ENCODE measurements around the gene CLTRN.
"Not testable (repeated sequence)": the region's sequence is repeated elsewhere in the genome, so short reads cannot be mapped to it uniquely, and the experiment has no call there.

Gene CLTRN

GRCh38 chrX:15664487-15665444 lies at the start of gene CLTRN:
CLTRN (minus strand) TSS chrX:15664805; CDS start chrX:15664775, 30 bp downstream.
- no peak for DNase-seq

GRCh38 chrX:15704273-15704672 lies 39.7 kb upstream of the CLTRN start:
- DNase-seq = not testable (repeated sequence)

GRCh38 chrX:15703809-15704208 lies 39.2 kb upstream of the CLTRN start:
- DNase-seq = not testable (repeated sequence)

- DNase-seq = no peak
Measured at GRCh38 chrX:15702488-15703371, 38.1 kb upstream of the CLTRN start.

GRCh38 chrX:15696516-15696915 lies 31.9 kb upstream of the CLTRN start:
- no peak for DNase-seq

- no peak for DNase-seq
Measured at GRCh38 chrX:15694941-15695451, 30.4 kb upstream of the CLTRN start.

- no peak for DNase-seq
Measured at GRCh38 chrX:15686818-15687685, 22.4 kb upstream of the CLTRN start.

- DNase-seq = no peak
Measured at GRCh38 chrX:15683193-15683592, 18.6 kb upstream of the CLTRN start.

- no peak for DNase-seq
Measured at GRCh38 chrX:15681433-15681832, 16.8 kb upstream of the CLTRN start.

- no peak for DNase-seq
Measured at GRCh38 chrX:15680401-15680800, 15.8 kb upstream of the CLTRN start.

- no peak for DNase-seq
Measured at GRCh38 chrX:15679246-15679645, 14.6 kb upstream of the CLTRN start.

- no peak for DNase-seq
Measured at GRCh38 chrX:15678339-15678738, 13.7 kb upstream of the CLTRN start.

GRCh38 chrX:15676886-15677285 lies 12.3 kb upstream of the CLTRN start:
- no peak for DNase-seq

GRCh38 chrX:15675490-15675921 lies 10.9 kb upstream of the CLTRN start:
- peak; percentile 76 for DNase-seq

- DNase-seq = peak; percentile 76
Measured at GRCh38 chrX:15674841-15675489, 10.4 kb upstream of the CLTRN start.

GRCh38 chrX:15674514-15674840 lies 9.9 kb upstream of the CLTRN start:
- DNase-seq = no peak

- DNase-seq = no peak
Measured at GRCh38 chrX:15673970-15674369, 9.4 kb upstream of the CLTRN start.

- no peak for DNase-seq
Measured at GRCh38 chrX:15672881-15673280, 8.3 kb upstream of the CLTRN start.

- no peak for DNase-seq
Measured at GRCh38 chrX:15663439-15663838, 1.2 kb downstream of the CLTRN start.

- DNase-seq = not testable (repeated sequence)
Measured at GRCh38 chrX:15654804-15655203, 9.8 kb downstream of the CLTRN start.

GRCh38 chrX:15653961-15654360 lies 10.6 kb downstream of the CLTRN start:
- no peak for DNase-seq

- not testable (repeated sequence) for DNase-seq
Measured at GRCh38 chrX:15647510-15647909, 17.1 kb downstream of the CLTRN start.
